Nucleus accumbens (tissue), 56 donors: ENCODE data around the gene TNPO2.
"Not testable (repeated sequence)": the region's sequence is repeated elsewhere in the genome, so short reads cannot be mapped to it uniquely, and the experiment has no call there.

Experiments
- DNase-seq, 56 donors: peaks; one replicate each; lab custom pipeline; 2025; lab: John Stamatoyannopoulos, UW

Gene TNPO2

GRCh38 chr19:12712077-12712476 lies 11.7 kb downstream of the TNPO2 start:
- peak in 1 of 56 donors; percentile 41 for DNase-seq

DNA sequence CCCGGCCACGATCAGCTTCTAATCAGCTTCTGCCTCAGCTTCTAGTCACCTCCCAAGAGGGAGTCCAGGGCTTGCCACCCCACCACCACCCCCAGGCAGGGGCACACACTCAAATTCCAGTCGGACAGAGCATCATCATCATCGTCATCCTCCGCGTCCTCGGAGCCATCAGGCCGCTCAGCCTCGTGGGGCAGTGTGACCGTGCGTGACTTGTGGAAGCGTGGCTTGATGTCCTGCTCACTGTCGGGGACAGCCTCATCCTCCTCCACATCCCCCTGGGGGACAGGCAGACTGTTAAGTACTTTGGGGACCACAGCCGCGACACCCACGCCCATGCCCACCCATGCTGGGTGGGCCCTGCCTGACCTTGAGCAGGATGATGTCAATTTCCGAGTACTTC lies 12.5 kb downstream of the TNPO2 start:
- DNase-seq, result no peak

GRCh38 chr19:12708641-12709040 lies 15.1 kb downstream of the TNPO2 start:
- no peak for DNase-seq

DNA sequence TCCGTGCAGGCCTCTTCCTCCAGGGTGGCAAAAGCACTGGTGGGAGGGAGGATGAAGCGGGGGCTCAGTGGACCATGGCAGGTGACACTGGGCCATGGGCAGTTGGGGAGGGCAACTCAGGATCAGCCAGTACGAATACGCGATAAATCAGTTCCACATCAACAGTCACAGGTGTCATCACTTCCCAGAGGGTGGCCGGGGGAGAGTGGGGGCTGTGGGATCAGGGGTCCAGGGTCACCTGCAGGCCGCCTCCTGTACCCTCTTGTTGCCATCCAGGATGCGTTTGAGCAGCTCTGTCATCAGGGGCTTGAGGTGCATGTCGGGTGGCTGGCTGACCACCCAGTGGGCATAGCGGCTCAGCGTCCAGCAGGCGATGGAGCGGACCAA lies 17.4 kb downstream of the TNPO2 start:
- no peak for DNase-seq

GRCh38 chr19:12705654-12706331 lies 17.9 kb downstream of the TNPO2 start:
- no peak for DNase-seq

DNA sequence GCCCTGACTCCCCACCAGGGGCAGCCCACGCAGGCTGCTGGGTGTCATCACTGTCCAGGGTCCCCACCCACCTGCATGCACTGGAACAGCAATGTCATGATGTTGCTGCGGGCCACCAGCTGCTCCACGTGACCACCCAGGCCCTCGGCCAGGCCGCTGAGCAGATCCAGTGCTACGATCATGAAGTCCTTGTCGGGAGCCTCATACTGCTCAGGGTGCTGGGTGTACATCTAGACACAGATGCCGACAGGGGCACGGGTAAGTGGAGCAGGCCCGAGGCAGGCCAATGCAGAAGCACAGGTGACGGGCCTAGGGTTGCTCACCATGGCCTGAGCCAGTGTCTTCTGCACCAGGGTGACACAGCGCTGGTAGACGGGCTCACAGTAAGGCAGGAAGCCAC lies 18.6 kb downstream of the TNPO2 start:
- no peak for DNase-seq

- DNase-seq, result no peak
These were observed 20.7 kb downstream of the TNPO2 start for GRCh38 chr19:12703046-12703445.

DNA sequence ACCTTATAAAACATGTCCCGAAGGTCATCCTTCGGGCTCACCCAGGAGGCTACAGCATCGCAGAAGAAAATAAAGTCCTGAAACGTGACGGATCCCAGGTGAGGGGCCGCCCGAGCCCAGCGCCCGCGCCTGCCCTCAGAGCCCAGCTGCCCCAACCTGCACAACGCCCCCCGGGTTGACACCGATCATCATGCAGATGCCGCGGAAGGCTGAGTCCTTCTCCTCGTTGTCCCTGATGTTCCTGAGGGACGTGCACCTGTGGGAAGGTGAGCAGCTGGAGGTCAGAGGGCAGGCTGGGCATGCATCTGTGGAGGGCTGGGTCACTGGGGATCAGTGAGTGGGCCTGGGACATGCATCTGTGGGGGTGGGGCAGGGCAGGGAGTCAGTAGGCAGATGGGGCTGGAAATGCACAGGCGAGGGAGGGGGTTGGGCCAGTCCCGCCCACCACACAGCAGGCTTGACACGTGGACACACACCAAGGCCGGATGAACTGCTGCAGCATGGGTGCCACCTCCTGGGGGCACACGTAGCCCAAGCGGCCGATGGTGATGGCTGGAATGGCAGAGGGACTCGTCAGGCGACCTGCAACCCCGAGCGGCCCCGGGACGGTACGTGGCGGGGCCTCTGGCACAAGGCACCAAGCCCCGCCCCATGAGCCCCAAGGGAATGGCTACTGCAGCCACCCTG lies 22.0 kb downstream of the TNPO2 start:
- peak in 1 of 56 donors; percentile 3 for DNase-seq

- DNase-seq, result no peak
These were observed 25.6 kb downstream of the TNPO2 start for GRCh38 chr19:12698138-12698537.

DNA sequence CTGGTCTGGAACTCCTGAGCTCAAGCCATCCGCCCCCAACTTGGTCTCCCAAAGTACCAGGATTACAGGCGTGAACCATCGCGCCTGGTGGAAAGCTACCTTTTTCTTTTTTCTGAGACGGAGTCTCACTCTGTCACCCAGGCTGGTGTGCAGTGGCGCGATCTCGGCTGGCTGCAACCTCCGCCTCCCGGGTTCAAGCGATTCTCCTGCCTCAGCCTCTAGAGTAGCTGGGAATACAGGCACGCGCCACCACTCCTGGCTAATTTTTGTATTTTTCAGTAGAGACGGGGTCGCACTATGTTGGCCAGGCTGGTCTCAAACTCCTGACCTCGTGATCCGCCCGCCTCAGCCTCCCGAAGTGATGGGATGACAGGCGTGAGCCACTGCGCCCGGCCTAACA lies 26.3 kb downstream of the TNPO2 start:
- not testable (repeated sequence) for DNase-seq

DNA sequence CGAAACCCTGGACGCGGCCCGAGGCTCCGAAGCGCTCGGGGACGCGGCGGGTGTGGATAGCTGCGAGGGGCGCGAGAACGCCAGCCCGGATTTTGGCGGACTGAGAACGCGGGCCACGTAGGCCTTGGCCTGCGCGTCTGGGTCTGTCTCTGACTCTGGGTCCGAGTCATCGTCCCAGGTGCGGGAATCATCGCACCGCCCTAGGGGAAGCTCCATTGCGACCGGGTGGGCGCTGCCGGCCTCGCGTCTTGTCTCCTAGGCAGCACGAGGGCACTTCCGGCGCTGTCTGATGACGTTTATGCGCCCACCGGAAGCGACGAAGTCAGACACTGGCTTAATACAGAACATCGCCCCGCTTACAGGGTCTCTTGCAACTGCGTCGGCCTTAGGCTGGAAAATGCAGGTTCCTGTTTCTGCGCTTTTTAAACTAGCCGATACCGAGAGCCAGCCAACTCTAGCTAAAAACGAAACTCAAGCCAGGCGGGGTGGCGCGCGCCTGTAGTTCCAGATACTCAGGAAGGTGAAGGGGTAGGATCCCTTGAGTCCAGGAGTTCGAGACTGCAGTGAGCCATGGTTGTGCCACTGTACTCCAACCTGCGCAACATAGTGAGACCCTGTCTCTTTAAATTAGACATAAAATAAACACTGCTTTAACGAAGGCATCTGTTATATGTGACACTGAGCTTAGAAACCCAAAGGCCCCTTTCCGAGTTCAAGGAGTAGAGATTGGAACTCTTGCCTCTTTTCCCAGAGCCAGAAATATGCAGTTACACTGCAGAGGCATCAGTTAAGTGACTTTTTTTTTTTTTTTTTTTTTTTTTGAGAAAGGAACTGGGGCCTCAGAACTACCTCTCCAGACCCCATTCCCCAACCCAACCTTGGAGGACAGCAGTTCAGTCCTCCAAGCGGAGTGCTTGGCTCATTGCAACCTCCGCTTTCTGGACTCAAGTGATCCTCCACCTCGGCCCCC lies 27.1 kb downstream of the TNPO2 start, which contains the start of gene FBXW9:
Gene FBXW9, minus strand, starts transcription at position 266 of the 970 bp plus-strand sequence. Its CDS starts 50 bp downstream, at position 216.
- peak; percentile 58 to 99 (median 92) for DNase-seq

- peak in 2 of 56 donors; percentile 20 to 47 for DNase-seq
These were observed 27.8 kb downstream of the TNPO2 start for GRCh38 chr19:12695997-12696365.

- no peak for DNase-seq
These were observed 28.2 kb downstream of the TNPO2 start for GRCh38 chr19:12695514-12695913.

DNA sequence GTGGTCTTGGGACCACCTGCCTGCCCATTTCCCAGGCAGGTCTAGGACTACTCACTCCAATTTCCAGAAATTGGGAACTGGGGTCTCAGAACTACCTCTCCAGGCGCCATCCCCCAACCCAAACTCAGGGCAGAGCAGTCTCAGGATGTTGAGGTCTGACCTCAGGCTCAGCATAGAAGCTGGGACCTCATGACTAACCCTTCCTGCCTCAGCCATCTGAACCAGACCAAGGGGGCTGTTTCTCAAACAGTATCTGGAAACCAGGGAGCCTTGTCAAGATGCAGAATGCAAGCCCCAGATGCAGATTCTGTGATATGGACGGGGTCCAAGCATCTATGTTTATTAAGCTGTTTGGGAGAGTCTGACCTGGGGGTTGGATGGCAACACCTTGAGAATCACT lies 28.6 kb downstream of the TNPO2 start:
- no peak for DNase-seq

- no peak for DNase-seq
These were observed 29.1 kb downstream of the TNPO2 start for GRCh38 chr19:12694641-12695040.

- no peak for DNase-seq
These were observed 30.8 kb downstream of the TNPO2 start for GRCh38 chr19:12692960-12693359.

GRCh38 chr19:12689581-12690216 lies 34.0 kb downstream of the TNPO2 start:
- DNase-seq, result no peak

- no peak for DNase-seq
These were observed 34.7 kb downstream of the TNPO2 start for GRCh38 chr19:12689012-12689411.

GRCh38 chr19:12687496-12688196 lies 36.1 kb downstream of the TNPO2 start, which contains the start of gene GNG14:
GNG14 (plus strand) TSS chr19:12687998; CDS start chr19:12688049, 51 bp downstream.
- no peak for DNase-seq

DNA sequence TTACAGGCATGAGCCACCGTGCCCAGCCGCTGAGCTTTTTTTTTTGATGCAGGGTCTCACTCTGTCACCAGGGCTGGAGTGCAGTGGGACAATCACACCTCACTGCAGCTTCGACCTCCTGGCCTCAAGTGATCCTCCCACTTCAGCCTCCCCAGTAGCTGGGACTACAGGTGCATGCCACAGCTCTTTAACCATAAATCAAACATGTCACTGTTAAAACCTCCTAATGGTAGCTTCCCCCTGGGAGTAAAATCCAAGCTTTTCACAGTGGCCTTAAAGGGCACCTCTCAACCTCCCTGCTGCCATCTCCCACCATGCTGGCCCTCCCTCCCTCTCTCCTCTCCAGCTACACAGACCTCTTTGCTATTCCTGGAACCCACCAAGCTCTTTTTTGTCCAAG lies 37.9 kb downstream of the TNPO2 start:
- DNase-seq, result no peak
